HG03095 (cell line): ENCODE results near the gene SLC51A.

Source experiments
- ATAC-seq: cut with Tn5 transposase; IDR thresholded peaks from one replicate; pipeline ENCODE4 v1.9.1; 2021; ENCODE audit warnings: moderate library complexity; ENCODE audit not compliant: unreplicated experiment

The SLC51A gene

DNA sequence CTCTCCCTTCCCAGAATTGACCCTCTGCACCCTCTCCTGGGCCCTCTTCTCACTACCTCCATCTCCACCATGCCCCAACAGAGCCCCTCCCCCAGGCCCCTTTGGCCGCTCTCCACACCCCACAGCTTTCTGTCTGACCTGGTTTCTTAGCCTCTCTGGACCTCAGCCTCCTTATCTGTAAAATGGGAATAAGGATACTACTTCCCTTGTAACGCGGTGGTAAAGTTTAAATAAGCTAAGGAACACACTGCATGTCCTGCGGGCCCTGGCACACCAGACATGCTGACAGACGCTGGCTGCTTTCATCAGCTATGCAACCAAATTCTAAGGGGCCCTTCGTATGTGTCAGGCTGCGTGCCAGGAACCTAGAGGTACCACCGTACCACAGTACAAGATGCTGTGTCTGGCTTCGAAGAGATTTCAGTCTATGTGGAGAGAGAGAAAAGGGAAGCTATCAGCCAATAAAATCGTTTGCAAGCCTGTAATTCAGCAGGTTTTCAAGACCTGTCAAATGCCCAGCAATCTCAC lies 777 bp upstream of the SLC51A start:
- ATAC-seq = no peak

DNA sequence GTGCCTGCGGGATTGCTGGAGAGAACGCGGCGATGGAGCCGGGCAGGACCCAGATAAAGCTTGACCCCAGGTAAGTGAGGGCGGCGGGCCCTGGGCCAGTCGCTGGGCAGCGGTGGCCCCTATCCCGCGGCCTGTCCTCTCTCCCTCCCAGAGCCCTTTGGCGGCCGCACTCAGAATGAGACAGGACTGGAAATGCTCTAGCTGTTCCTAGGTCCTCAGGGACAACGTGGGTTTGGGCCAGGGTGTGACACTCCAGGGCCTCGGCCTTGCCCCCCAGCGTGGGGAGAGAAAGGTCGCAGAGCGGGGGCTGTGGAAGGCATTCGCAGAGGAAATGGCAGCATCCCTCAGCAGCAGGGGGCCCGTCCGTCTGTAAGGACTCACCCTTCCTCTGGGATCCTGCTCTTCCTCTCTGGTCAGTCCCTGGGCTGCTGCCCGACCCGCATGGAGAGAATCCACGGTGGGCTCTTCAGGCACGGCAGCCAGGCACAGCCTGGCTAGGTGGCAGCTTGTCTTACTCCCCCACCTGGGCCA lies 412 bp downstream of the SLC51A start:
- ATAC-seq = no peak

- no peak for ATAC-seq
Observed at GRCh38 chr3:196217307-196218154, 1.2 kb downstream of the SLC51A start.

- no peak for ATAC-seq
Observed at GRCh38 chr3:196218155-196218712, 1.9 kb downstream of the SLC51A start.

- peak; percentile 65 for ATAC-seq
Observed at GRCh38 chr3:196219194-196219969, 3.0 kb downstream of the SLC51A start.

GRCh38 chr3:196219970-196220311 lies 3.6 kb downstream of the SLC51A start:
- no peak for ATAC-seq

DNA sequence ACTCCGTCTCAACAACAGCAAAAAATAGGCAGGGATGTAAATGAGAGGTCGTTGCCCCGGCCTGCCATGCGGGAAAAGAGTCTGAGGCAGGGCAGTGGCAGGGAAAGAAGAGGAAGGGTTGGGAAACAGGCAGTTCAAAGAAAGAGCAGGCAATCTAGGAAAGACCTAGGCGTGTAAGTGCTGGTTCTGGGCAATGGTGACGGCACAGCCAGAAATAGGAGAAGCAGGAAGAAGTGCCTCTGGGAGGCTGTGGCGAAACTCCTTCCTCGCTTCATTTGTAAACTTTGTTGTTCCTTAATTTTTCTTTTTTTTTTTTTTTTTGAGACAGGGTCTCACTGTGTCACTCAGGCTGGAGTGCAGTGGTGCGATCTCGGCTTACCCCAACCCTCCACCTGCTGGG lies 4.3 kb downstream of the SLC51A start:
- ATAC-seq = no peak

- ATAC-seq = no peak
Observed at GRCh38 chr3:196220991-196221390, 4.7 kb downstream of the SLC51A start.

- ATAC-seq = no peak
Observed at GRCh38 chr3:196222876-196223595, 6.7 kb downstream of the SLC51A start.

- no peak for ATAC-seq
Observed at GRCh38 chr3:196225086-196225485, 8.8 kb downstream of the SLC51A start.

DNA sequence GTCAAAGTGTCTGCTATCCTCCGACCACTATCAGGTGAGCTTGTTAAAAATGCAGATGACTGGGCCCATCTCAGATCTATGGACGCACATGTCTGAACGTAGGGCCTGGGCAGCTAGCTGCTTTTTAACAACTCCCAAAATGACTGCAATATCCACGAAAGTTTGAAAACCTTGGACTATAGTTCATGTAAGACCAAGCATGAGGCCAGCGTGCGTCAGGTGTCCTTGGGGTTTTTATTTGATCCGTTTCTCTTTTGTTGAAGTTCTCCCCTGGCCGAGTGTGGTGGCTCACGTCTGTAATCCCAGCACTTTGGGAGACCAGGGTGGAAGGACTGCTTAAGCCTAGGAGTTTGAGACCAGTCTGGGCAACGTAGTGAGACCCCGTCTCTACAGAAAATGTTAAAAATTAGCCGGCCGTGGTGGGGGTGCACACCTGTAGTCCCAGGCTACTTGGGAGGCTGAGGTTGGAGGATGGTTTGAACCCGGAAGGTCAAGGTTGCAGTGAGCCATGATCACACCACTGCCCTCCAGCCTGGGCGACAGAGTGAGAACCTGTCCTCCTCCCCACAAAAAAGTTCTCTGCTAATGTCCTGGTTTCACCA lies 9.5 kb downstream of the SLC51A start:
- ATAC-seq = no peak

GRCh38 chr3:196227121-196227561 lies 10.8 kb downstream of the SLC51A start:
- no peak for ATAC-seq

GRCh38 chr3:196227629-196228493 lies 11.5 kb downstream of the SLC51A start:
- no peak for ATAC-seq

DNA sequence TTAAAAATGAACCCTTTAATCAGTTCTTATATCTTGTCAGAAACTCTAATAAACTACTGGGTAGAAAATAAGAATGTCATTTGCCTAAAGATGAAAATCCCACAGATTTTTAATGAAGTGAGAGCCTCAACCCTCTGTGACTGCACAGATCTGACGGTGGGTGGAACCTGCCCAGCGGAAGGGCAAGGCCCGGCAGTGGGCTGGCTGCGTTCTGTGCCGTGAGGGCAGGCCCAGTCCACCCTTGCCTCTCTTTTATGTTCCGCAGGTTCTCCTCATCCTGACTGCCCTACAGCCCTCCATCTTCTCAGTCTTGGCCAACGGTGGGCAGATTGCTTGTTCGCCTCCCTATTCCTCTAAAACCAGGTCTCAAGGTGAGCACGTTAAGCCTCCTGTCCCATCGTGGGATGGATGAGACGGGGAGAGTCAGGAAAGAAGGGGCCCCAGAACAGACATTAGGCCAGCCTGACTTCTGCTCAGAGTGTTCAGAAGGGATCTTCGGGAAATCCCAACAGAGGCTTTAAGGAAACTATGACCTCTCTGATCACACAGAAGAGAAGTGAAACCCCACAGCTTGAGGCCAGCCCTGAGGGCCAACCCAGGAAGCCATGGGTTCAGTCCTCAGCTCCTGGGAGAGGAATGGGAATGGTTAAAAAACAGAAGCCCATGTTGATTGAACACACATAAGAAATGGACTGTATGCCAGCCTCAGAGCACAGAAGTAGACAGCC lies 16.0 kb downstream of the SLC51A start:
- ATAC-seq = no peak

- no peak for ATAC-seq
Observed at GRCh38 chr3:196232882-196233251, 16.5 kb downstream of the SLC51A start.

DNA sequence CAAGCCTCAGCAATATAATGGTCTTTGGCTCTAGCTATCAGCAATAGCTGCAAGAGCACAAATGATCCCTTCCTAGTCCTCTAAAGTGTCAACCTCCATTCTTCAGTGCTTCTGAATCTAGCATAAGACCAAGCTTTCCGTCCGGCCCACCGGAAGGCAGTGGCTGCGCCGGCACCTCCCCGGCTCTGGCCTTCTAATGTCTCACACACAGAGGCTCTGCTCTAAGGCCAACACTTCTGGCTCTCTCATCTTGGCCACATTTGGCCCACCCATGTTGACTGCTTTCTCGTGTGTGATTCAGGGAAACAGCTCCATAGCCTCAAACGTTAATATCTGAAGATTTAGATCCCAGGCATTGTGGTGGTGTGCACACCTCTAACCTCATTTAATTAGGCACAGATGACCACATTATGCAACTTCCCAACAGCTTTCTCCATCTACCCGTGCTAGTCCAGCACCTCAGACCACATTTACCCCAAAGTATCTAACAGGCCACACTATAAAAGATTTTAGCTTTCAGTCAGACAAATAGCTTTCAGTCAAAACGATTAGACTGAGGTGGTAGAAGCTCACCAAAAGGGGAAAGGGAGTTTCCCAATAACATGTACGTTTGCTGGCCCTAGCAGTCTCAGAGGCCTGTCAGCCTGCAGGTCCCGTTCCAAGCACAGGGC lies 19.3 kb downstream of the SLC51A start:
- no peak for ATAC-seq

GRCh38 chr3:196236223-196236622 lies 19.9 kb downstream of the SLC51A start:
- ATAC-seq = no peak

GRCh38 chr3:196237203-196237602 lies 20.9 kb downstream of the SLC51A start:
- no peak for ATAC-seq
